IMR-90 (cell line): Measurements from ENCODE around the gene GALR1. TPM values are rescaled to one million over a fixed set of nuclear protein-coding genes. Genes with fewer than 3 reads are reported as not detected.

ENCODE experiments used
- ATAC-seq: fragments of 200-7000 bp; cut with Tn5 transposase; 2 replicates; pipeline ENCODE4 v1.9.1; 2020; ENCODE audit warnings: low read depth, mild to moderate bottlenecking, moderate library complexity
- BruUV-seq: library from RNA; stranded (reverse); fragments of 400-500 nt; replicated peaks from 2 replicates; lab custom pipeline; 2021; lab: Mats Ljungman, UMichigan
- CTCF ChIA-PET: fragments of 300-600 bp; formaldehyde crosslinking; extraction: SDS; loops from one replicate; lab custom pipeline; 2021; ENCODE audit warnings: antibody characterized with exemption; lab: Yijun Ruan, JAX
- POLR2A ChIA-PET: fragments of 300-600 bp; sonication (Branson Sonifier 250); formaldehyde crosslinking; loops from one replicate; lab custom pipeline; 2022; ENCODE audit warnings: antibody characterized with exemption; ENCODE audit not compliant: unreplicated experiment; lab: Charles Lee
- DNase-seq: peaks from one replicate; pipeline ENCODE4 v3.0.0; 2013
- H2AFZ ChIP-seq: replicated peaks from 2 replicates; pipeline ENCODE3; 2013; ENCODE audit warnings: low read length, mild to moderate bottlenecking; ENCODE audit not compliant: poor library complexity
- H2AK5ac ChIP-seq: 2 replicates; pipeline ENCODE4 v1.6.1; 2013; ENCODE audit warnings: low read depth, low read length, inconsistent platforms
- H2AK9ac ChIP-seq: replicated peaks from 2 replicates; pipeline ENCODE3; 2013; ENCODE audit warnings: mild to moderate bottlenecking, low read depth, low read length, moderate library complexity; ENCODE audit not compliant: poor library complexity
- H2BK120ac ChIP-seq: 2 replicates; pipeline ENCODE4 v1.6.1; 2013; ENCODE audit warnings: low read depth, low read length, inconsistent platforms
- H2BK15ac ChIP-seq: 3 replicates; pipeline ENCODE4 v1.6.1; 2013; ENCODE audit warnings: low read depth, low read length, inconsistent platforms
- H2BK20ac ChIP-seq: 2 replicates; pipeline ENCODE4 v1.6.1; 2013; ENCODE audit warnings: low read depth, mild to moderate bottlenecking, inconsistent platforms, low read length, moderate library complexity
- H2BK5ac ChIP-seq: 2 replicates; pipeline ENCODE4 v1.6.1; 2013; ENCODE audit warnings: mild to moderate bottlenecking, low read depth, low read length, inconsistent platforms; ENCODE audit not compliant: poor library complexity, severe bottlenecking
- H3K14ac ChIP-seq: replicated peaks from 2 replicates; pipeline ENCODE4 v1.6.1; 2013; ENCODE audit warnings: low read depth, low read length, inconsistent platforms
- H3K18ac ChIP-seq: 2 replicates; pipeline ENCODE4 v1.6.1; 2013; ENCODE audit warnings: low read depth, low read length, control low read depth
- H3K23ac ChIP-seq: 2 replicates; pipeline ENCODE4 v1.6.1; 2013; ENCODE audit warnings: low read depth, low read length, inconsistent platforms
- H3K27ac ChIP-seq: 2 replicates; pipeline ENCODE4 v1.5.1; 2013; ENCODE audit warnings: mild to moderate bottlenecking, control low read depth, low read length; ENCODE audit not compliant: insufficient read depth
- H3K27me3 ChIP-seq: 2 replicates; pipeline ENCODE4 v1.6.1; 2013; ENCODE audit warnings: low read length; ENCODE audit not compliant: control insufficient read depth, insufficient read depth
- H3K36me3 ChIP-seq: 2 replicates; pipeline ENCODE4 v1.6.1; 2013; ENCODE audit warnings: low read length, mixed read lengths; ENCODE audit not compliant: control insufficient read depth, insufficient read depth
- H3K4ac ChIP-seq: 2 replicates; pipeline ENCODE4 v1.6.1; 2013; ENCODE audit warnings: low read depth, low read length, inconsistent platforms
- H3K4me1 ChIP-seq: 2 replicates; pipeline ENCODE4 v1.6.1; 2013; ENCODE audit warnings: low read length, mixed read lengths; ENCODE audit not compliant: control insufficient read depth, insufficient read depth
- H3K4me2 ChIP-seq: 2 replicates; pipeline ENCODE4 v1.6.1; 2013; ENCODE audit warnings: low read depth, mild to moderate bottlenecking, control low read depth, low read length, moderate library complexity
- H3K4me3 ChIP-seq: 2 replicates; pipeline ENCODE4 v1.5.1; 2013; ENCODE audit warnings: low read depth, mild to moderate bottlenecking, control low read depth, low read length, moderate library complexity; ENCODE audit not compliant: insufficient read depth
- H3K56ac ChIP-seq: 2 replicates; pipeline ENCODE4 v1.6.1; 2013; ENCODE audit warnings: low read length, inconsistent platforms; ENCODE audit not compliant: insufficient read depth; ENCODE audit errors: extremely low read depth
- H3K79me1 ChIP-seq, 2 experiments: 2 replicates each; pipeline ENCODE4 v1.6.1; 2013; ENCODE audit warnings: low read length in 2 of 2, inconsistent platforms in 1 of 2, low read depth in 1 of 2
- H3K9ac ChIP-seq: 2 replicates; pipeline ENCODE4 v1.6.1; 2013; ENCODE audit warnings: low read depth, low read length, control low read depth
- H3K9me1 ChIP-seq: 2 replicates; pipeline ENCODE4 v1.6.1; 2013; ENCODE audit warnings: low read length, inconsistent platforms; ENCODE audit not compliant: insufficient read depth
- H3K9me3 ChIP-seq: 2 replicates; pipeline ENCODE4 v1.6.1; 2013; ENCODE audit warnings: low read length; ENCODE audit not compliant: control insufficient read depth, insufficient read depth
- H4K20me1 ChIP-seq: 2 replicates; pipeline ENCODE4 v1.6.1; 2013; ENCODE audit warnings: low read length, inconsistent platforms; ENCODE audit not compliant: insufficient read depth
- H4K5ac ChIP-seq: 2 replicates; pipeline ENCODE4 v1.6.1; 2013; ENCODE audit warnings: mild to moderate bottlenecking, low read depth, low read length, control low read depth
- H4K8ac ChIP-seq, 2 experiments: 2 replicates each; pipeline ENCODE4 v1.6.1; 2013; ENCODE audit warnings: low read depth in 2 of 2, low read length in 2 of 2, control low read depth in 1 of 2, inconsistent platforms in 1 of 2
- H4K91ac ChIP-seq: 2 replicates; pipeline ENCODE4 v1.6.1; 2013; ENCODE audit warnings: low read depth, low read length, inconsistent platforms; ENCODE audit not compliant: insufficient read depth
- BHLHE40 ChIP-seq: fragments of 150-350 bp; IDR thresholded peaks from 2 replicates; pipeline ENCODE4 v1.6.1; 2016; ENCODE audit warnings: mild to moderate bottlenecking, low read depth, low read length
- CHD1 ChIP-seq: IDR thresholded peaks from 2 replicates; pipeline ENCODE4 v1.6.1; 2012; ENCODE audit warnings: low read depth, low read length, improper control_type of control experiment
- ELK1 ChIP-seq: fragments of 150-350 bp; IDR thresholded peaks from 2 replicates; pipeline ENCODE4 v1.6.1; 2016; ENCODE audit warnings: low read depth, mild to moderate bottlenecking, low read length, moderate library complexity, borderline replicate concordance
- FOS ChIP-seq: fragments of 150-350 bp; IDR thresholded peaks from 2 replicates; pipeline ENCODE4 v1.6.1; 2016; ENCODE audit warnings: low read depth, low read length
- MAFK ChIP-seq: IDR thresholded peaks from 2 replicates; pipeline ENCODE4 v1.6.1; 2012; ENCODE audit warnings: low read depth, low read length, improper control_type of control experiment
- MAZ ChIP-seq: IDR thresholded peaks from 2 replicates; pipeline ENCODE4 v1.6.1; 2012; ENCODE audit warnings: low read depth, mild to moderate bottlenecking, low read length, improper control_type of control experiment, moderate library complexity, borderline replicate concordance
- MXI1 ChIP-seq: IDR thresholded peaks from 2 replicates; pipeline ENCODE4 v1.6.1; 2012; ENCODE audit warnings: low read depth, mild to moderate bottlenecking, low read length, moderate library complexity, borderline replicate concordance
- NFE2L2 ChIP-seq: fragments of 150-350 bp; IDR thresholded peaks from 2 replicates; pipeline ENCODE4 v1.6.1; 2016; ENCODE audit warnings: low read depth, mild to moderate bottlenecking, low read length
- POLR2A ChIP-seq: IDR thresholded peaks from 2 replicates; pipeline ENCODE4 v1.6.1; 2012; ENCODE audit warnings: mild to moderate bottlenecking, low read depth, low read length
- RAD21 ChIP-seq: IDR thresholded peaks from 2 replicates; pipeline ENCODE4 v1.6.1; 2012; ENCODE audit warnings: low read length, improper control_type of control experiment
- RCOR1 ChIP-seq: IDR thresholded peaks from 2 replicates; pipeline ENCODE4 v1.6.1; 2012; ENCODE audit warnings: mild to moderate bottlenecking, low read length, improper control_type of control experiment; ENCODE audit not compliant: insufficient replicate concordance
- RFX5 ChIP-seq: IDR thresholded peaks from 2 replicates; pipeline ENCODE4 v1.8.0; 2012; ENCODE audit warnings: low read depth, mild to moderate bottlenecking, low read length, moderate library complexity
- SMC3 ChIP-seq: fragments of 150-350 bp; IDR thresholded peaks from 2 replicates; pipeline ENCODE4 v1.6.1; 2016; ENCODE audit warnings: low read depth, mild to moderate bottlenecking, antibody characterized with exemption, low read length, moderate library complexity
- USF2 ChIP-seq: fragments of 150-350 bp; IDR thresholded peaks from 2 replicates; pipeline ENCODE4 v1.6.1; 2017; ENCODE audit warnings: mild to moderate bottlenecking, antibody characterized with exemption, low read length, low read depth
- WGBS, 2 experiments: methylation state at CpG; one replicate each; pipeline versions ENCODE4 v1.1.5 to v1.1.7; 2013; ENCODE audit warnings: missing lambda C conversion rate in 2 of 2; ENCODE audit not compliant: insufficient read length in 1 of 2; ENCODE audit errors: extremely low coverage in 2 of 2; 5-methylcytosine and 5-hydroxymethylcytosine counted together
- dilution Hi-C: fragments of 300-500 bp; cut with HindIII; formaldehyde crosslinking; loops from one replicate; pipeline ENCODE4 v1.14.3; 2018; ENCODE audit warnings: low sequenced_read_pairs; ENCODE audit not compliant: unreplicated experiment
- in situ Hi-C: fragments of 300-500 bp; cut with MboI; formaldehyde crosslinking; loops from 3 replicates; pipeline ENCODE4 v1.14.3; 2019; ENCODE audit warnings: low sequenced_read_pairs, inconsistent platforms, mixed read lengths
- intact Hi-C: fragments of 100-400 bp; cut with micrococcal nuclease; formaldehyde crosslinking; loops from 2 replicates; pipeline ENCODE4 v1.10.0; 2022
- polyA plus RNA-seq, 3 experiments: library from polyadenylated mRNA; depleted of rRNA; stranded (reverse); fragments of >200 nt; gene quantifications; 2 replicates each; pipeline ENCODE4 v1.2.3, GENCODE V29; 2012; ENCODE audit warnings: low replicate concordance in 1 of 3
- total RNA-seq: library from RNA; depleted of rRNA; stranded (reverse); fragments of >200 nt; gene quantifications from 2 replicates; pipeline ENCODE4 v1.2.3, GENCODE V29; 2012
- TF ChIP-seq, protein P1 (sequence below): conservative IDR thresholded peaks from 2 replicates; pipeline ENCODE4 v1.5.1; 2012; ENCODE audit warnings: mild to moderate bottlenecking, low read depth, low read length, improper control_type of control experiment

Gene GALR1
- total and polyA plus RNA-seq, 2 of the 4 experiments (the other 2 are of a cell fraction) = not detected

DNA sequence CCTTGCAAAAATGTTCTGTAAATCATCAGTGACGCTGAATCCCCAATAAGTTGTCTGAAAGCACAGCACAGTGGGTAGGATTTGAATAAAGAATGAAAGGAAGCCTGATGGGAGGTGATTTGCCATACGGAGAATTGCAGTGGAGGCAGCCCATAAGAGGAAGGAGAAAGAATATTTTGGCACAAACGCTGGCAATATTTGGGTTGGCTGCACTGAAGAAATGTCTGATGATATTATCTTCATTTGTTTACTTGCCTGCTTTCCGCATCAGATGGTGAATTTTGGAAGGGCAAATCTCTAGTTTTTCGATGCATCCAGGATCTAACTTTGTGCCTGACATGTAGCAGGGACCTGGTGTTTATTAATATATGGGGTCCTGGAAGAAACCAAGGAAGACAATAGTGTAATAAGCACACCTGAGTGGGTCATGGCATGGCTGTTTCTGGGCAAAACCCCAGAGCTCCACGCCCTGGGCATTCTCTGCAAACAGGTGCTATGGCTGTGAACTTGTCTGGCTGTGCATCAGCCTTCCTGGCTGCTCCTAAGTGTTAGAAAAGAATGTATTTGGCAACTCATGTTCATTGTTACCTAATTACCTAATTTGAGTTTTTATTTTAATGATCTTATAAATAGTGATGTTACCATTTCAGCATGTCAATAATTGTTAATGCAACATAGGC is 5.9 kb downstream of the GALR1 start:
- H3K4me3 ChIP-seq = no peak overlapping the region
- H2BK120ac ChIP-seq = no peak overlapping the region
- no peak overlapping the region for H3K27ac ChIP-seq
- H3K14ac ChIP-seq = no peak overlapping the region
- no peak overlapping the region for H4K5ac ChIP-seq
- H3K23ac ChIP-seq = no peak overlapping the region
- no peak overlapping the region for H2BK15ac ChIP-seq
- POLR2A ChIA-PET = no interaction called here
- no peak overlapping the region for H2AK5ac ChIP-seq
- H2AK9ac ChIP-seq = no peak overlapping the region
- H2BK20ac ChIP-seq = no peak overlapping the region
- no peak overlapping the region for H3K56ac ChIP-seq
- peaks cover 23% of the 10 kb centered on the region for H3K27me3 ChIP-seq
- H4K91ac ChIP-seq = no peak overlapping the region
- no TSS peak for BruUV-seq
- no peaks in the 10 kb centered on the region for H3K9me1 ChIP-seq
- TF ChIP-seq FOS = no peak
- no peak for TF ChIP-seq RAD21
- TF ChIP-seq CHD1 = no peak
- TF ChIP-seq NFE2L2 = no peak
- no peak for TF ChIP-seq MAZ
- no peak for TF ChIP-seq RCOR1
- TF ChIP-seq BHLHE40 = no peak
- TF ChIP-seq RFX5 = no peak
- TF ChIP-seq MXI1 = no peak
- TF ChIP-seq MAFK = no peak
- TF ChIP-seq, protein P1, sequence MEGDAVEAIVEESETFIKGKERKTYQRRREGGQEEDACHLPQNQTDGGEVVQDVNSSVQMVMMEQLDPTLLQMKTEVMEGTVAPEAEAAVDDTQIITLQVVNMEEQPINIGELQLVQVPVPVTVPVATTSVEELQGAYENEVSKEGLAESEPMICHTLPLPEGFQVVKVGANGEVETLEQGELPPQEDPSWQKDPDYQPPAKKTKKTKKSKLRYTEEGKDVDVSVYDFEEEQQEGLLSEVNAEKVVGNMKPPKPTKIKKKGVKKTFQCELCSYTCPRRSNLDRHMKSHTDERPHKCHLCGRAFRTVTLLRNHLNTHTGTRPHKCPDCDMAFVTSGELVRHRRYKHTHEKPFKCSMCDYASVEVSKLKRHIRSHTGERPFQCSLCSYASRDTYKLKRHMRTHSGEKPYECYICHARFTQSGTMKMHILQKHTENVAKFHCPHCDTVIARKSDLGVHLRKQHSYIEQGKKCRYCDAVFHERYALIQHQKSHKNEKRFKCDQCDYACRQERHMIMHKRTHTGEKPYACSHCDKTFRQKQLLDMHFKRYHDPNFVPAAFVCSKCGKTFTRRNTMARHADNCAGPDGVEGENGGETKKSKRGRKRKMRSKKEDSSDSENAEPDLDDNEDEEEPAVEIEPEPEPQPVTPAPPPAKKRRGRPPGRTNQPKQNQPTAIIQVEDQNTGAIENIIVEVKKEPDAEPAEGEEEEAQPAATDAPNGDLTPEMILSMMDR = no peak
- no peak for TF ChIP-seq ELK1
- no peak for TF ChIP-seq SMC3
- no peak for TF ChIP-seq POLR2A
- no peak for TF ChIP-seq USF2
- in situ Hi-C loops = no loop called here
- no peak overlapping the region for H3K9ac ChIP-seq
- H3K9me3 ChIP-seq = no peaks in the 10 kb centered on the region
- DNase-seq (no peak), ATAC-seq (no peak)
- H3K4me1 ChIP-seq = no peaks in the 10 kb centered on the region
- no peak overlapping the region for H2AFZ ChIP-seq
- no peaks in the 10 kb centered on the region for H3K79me1 ChIP-seq
- no peaks in the 10 kb centered on the region for H4K20me1 ChIP-seq
- H2BK5ac ChIP-seq = no peak overlapping the region
- H3K4ac ChIP-seq = no peak overlapping the region
- 50% methylated on average over 2 of the region's 6 CpGs; no CpG with 5 or more reads in 1 of the 2 experiments for WGBS, 2 experiments
- dilution Hi-C loops = no loop called here
- no peak overlapping the region for H3K18ac ChIP-seq
- intact Hi-C loops = no loop called here
- H3K4me2 ChIP-seq = no peak overlapping the region
- no peaks in the 10 kb centered on the region for H3K36me3 ChIP-seq
- no peak overlapping the region for H4K8ac ChIP-seq
- CTCF ChIA-PET = no interaction called here
